ENCODE results near the gene NELL1.

- TF ChIP-seq POLR2A (IDR thresholded peaks at IDR 0.05) (no peak), CTCF (IDR thresholded peaks at IDR 0.05) (no peak), EP300 (IDR thresholded peaks at IDR 0.05) (no peak), POLR2AphosphoS5 (IDR thresholded peaks at IDR 0.05) (no peak)
Observed at GRCh38 chr11:21421711-21422329, 752.4 kb downstream of the NELL1 start.

All from upper lobe of left lung (tissue), 4 donors.